GM12878 (cell line): ENCODE data around the gene BMPR1B. TPM values are rescaled to one million over a fixed set of nuclear protein-coding genes. Genes with fewer than 3 reads are reported as not detected.

Experiments
- ATAC-seq: fragments of 200-7000 bp; cut with Tn5 transposase; 3 replicates; pipeline ENCODE4 v1.9.1; 2020; ENCODE audit warnings: mild to moderate bottlenecking, moderate library complexity
- BruUV-seq: library from RNA; stranded (reverse); fragments of 400-500 nt; replicated peaks from 2 replicates; lab custom pipeline; 2021; lab: Mats Ljungman, UMichigan
- CTCF ChIA-PET: fragments of 300-600 bp; sonication (Branson Sonifier 250); formaldehyde crosslinking; extraction: SDS; loops from one replicate; lab custom pipeline; 2021; ENCODE audit warnings: inconsistent platforms; lab: Yijun Ruan, JAX
- POLR2A ChIA-PET: fragments of 350-600 bp; formaldehyde crosslinking; extraction: SDS; loops from one replicate; lab custom pipeline; 2021; ENCODE audit warnings: inconsistent platforms; lab: Charles Lee
- RAD21 ChIA-PET: fragments of 300-600 bp; sonication (Branson Sonifier 250); formaldehyde crosslinking; loops from one replicate; lab custom pipeline; 2023; ENCODE audit warnings: antibody characterized with exemption; ENCODE audit not compliant: unreplicated experiment; lab: Charles Lee
- SMC1A ChIA-PET: fragments of 300-600 bp; sonication (Branson Sonifier 250); formaldehyde crosslinking; loops from one replicate; lab custom pipeline; 2023; ENCODE audit not compliant: unreplicated experiment, uncharacterized antibody; lab: Charles Lee
- DNase-seq: peaks from one replicate; pipeline ENCODE4 v3.0.0-alpha.2; 2011; ENCODE audit warnings: low read depth, low spot score
- FAIRE-seq: peaks from 3 replicates; lab custom pipeline; 2011; peaks lifted over from hg19 to GRCh38; lab: Jason Lieb, UNC
- H2AFZ ChIP-seq: 2 replicates; pipeline ENCODE4 v1.6.0; 2011; ENCODE audit warnings: low read depth, low read length, control low read depth; ENCODE audit not compliant: control insufficient read depth
- H3K27ac ChIP-seq: 2 replicates; pipeline ENCODE4 v1.5.1; 2011; ENCODE audit warnings: control low read depth; ENCODE audit not compliant: control insufficient read depth, insufficient read depth
- H3K27me3 ChIP-seq, 2 experiments: replicated peaks in 1 of 2; 2 replicates each; pipeline versions ENCODE4 v1.6.0 to v1.6.1; 2011; ENCODE audit warnings: low read length in 1 of 2; ENCODE audit not compliant: control insufficient read depth in 2 of 2, insufficient read depth in 2 of 2
- H3K36me3 ChIP-seq, 2 experiments: 2 replicates each; pipeline ENCODE4 v1.5.1; 2011; ENCODE audit warnings: low read length in 1 of 2; ENCODE audit not compliant: control insufficient read depth in 2 of 2, insufficient read depth in 2 of 2
- H3K4me1 ChIP-seq: 2 replicates; pipeline ENCODE4 v1.6.1; 2011; ENCODE audit warnings: mild to moderate bottlenecking, low read length, moderate library complexity, mixed read lengths; ENCODE audit not compliant: control insufficient read depth, insufficient read depth
- H3K4me2 ChIP-seq: 2 replicates; pipeline ENCODE4 v1.6.0; 2011; ENCODE audit warnings: control low read depth; ENCODE audit not compliant: control insufficient read depth, insufficient read depth
- H3K4me3 ChIP-seq: fragments of 200-600 bp; sonication (generic); 2 replicates; pipeline ENCODE4 v1.5.1; 2016
- H3K79me2 ChIP-seq: 2 replicates; pipeline ENCODE4 v1.6.0; 2011; ENCODE audit warnings: low read length; ENCODE audit not compliant: control insufficient read depth, insufficient read depth
- H3K9ac ChIP-seq: 2 replicates; pipeline ENCODE4 v1.8.0; 2011; ENCODE audit warnings: low read length, control low read depth, mixed read lengths; ENCODE audit not compliant: control insufficient read depth, insufficient read depth
- H3K9me3 ChIP-seq: replicated peaks from 3 replicates; pipeline ENCODE4 v1.5.1; 2011; ENCODE audit warnings: mild to moderate bottlenecking, low read length; ENCODE audit not compliant: control insufficient read depth, insufficient read depth
- H4K20me1 ChIP-seq: 2 replicates; pipeline ENCODE4 v1.6.0; 2011; ENCODE audit not compliant: control insufficient read depth, insufficient read depth
- MEF2A ChIP-seq: IDR thresholded peaks from 2 replicates; pipeline ENCODE4 v1.6.1; 2011; ENCODE audit warnings: low read depth, mild to moderate bottlenecking, low read length, moderate library complexity; ENCODE audit not compliant: insufficient read depth
- PBX3 ChIP-seq: IDR thresholded peaks from 2 replicates; pipeline ENCODE4 v1.6.1; 2011; ENCODE audit warnings: mild to moderate bottlenecking, low read depth, low read length, moderate library complexity; ENCODE audit not compliant: insufficient replicate concordance
- POU2F2 ChIP-seq: IDR thresholded peaks from 3 replicates; pipeline ENCODE4 v1.6.1; 2011; ENCODE audit warnings: low read depth, mild to moderate bottlenecking, low read length, borderline replicate concordance
- RCOR1 ChIP-seq: conservative IDR thresholded peaks from 2 replicates; pipeline ENCODE4 v1.6.1; 2012; ENCODE audit warnings: low read depth, low read length, improper control_type of control experiment
- SMAD5 ChIP-seq: IDR thresholded peaks from 2 replicates; pipeline ENCODE4 v1.6.1; 2016; ENCODE audit warnings: antibody characterized with exemption, low read depth
- WGBS: methylation state at CpG from one replicate; pipeline ENCODE4 v1.1.6; 2016; ENCODE audit warnings: low lambda C conversion rate; ENCODE audit not compliant: insufficient replicate concordance, insufficient coverage; ENCODE audit errors: missing lambda C conversion rate; 5-methylcytosine and 5-hydroxymethylcytosine counted together
- in situ Hi-C: fragments of 300-500 bp; cut with MboI; formaldehyde crosslinking; loops from 9 replicates; pipeline ENCODE4 v1.14.3; 2018; ENCODE audit warnings: mixed read lengths
- intact Hi-C: fragments of 100-400 bp; cut with micrococcal nuclease; formaldehyde crosslinking; loops from one replicate; pipeline ENCODE4 v1.14.2; 2022; ENCODE audit not compliant: unreplicated experiment
- polyA plus RNA-seq, 11 experiments: library from polyadenylated mRNA; depleted of rRNA in 4 of 11; unstranded in 6 of 11; stranded (reverse) in 5 of 11; fragments of >200 nt; fragmentation: Nextera tagmentation in 4 of 11; fragmentation: Illumina TruSeq in 1 of 11; extraction: Ambion mirVana in 4 of 11; extraction: Trizol in 1 of 11; gene quantifications; 1 replicate in 1 of 11; 2 replicates in 10 of 11; pipeline versions ENCODE4 v1.2.1 to v1.2.3, GENCODE V29; 2011 to 2016; ENCODE audit warnings: inconsistent platforms in 2 of 11, missing spikeins in 2 of 11, low read depth in 1 of 11
- total RNA-seq, 4 experiments: library from RNA; depleted of rRNA in 3 of 4; stranded (reverse); fragments of >200 nt in 3 of 4; fragmentation: Illumina TruSeq in 1 of 4; extraction: Trizol in 1 of 4; gene quantifications; 2 replicates each; pipeline versions ENCODE4 v1.2.1 to v1.2.3, GENCODE V29; 2013 to 2021

BMPR1B gene
- total and polyA plus RNA-seq, 10 of the 15 experiments (the other 5 are each of a cell fraction or from before 2014, with no cell fraction given): not detected

GRCh38 chr4:95080969-95081368 is 323.2 kb downstream of the BMPR1B start (continued):
- TF ChIP-seq PBX3 (no peak), POU2F2 (no peak)

GRCh38 chr4:95084584-95084983 is 326.8 kb downstream of the BMPR1B start:
- RAD21 ChIA-PET: no interaction called here
- SMC1A ChIA-PET: no interaction called here
- in situ Hi-C loops: no loop called here
- POLR2A ChIA-PET: no interaction called here
- DNase-seq (no peak), FAIRE-seq (no peak), ATAC-seq (no peak)
- TF ChIP-seq MEF2A (no peak), RCOR1 (no peak), SMAD5 (no peak)
- 52% methylated on average over 3 of the region's 3 CpGs for WGBS
- Histone ChIP-seq H3K4me2 (no peak overlapping the region), H3K4me3 (no peak overlapping the region), H3K79me2 (no peaks in the 10 kb centered on the region), H4K20me1 (no peaks in the 10 kb centered on the region), H2AFZ (no peak overlapping the region), H3K27ac (no peak overlapping the region), H3K4me1 (no peaks in the 10 kb centered on the region), H3K9me3 (no peaks in the 10 kb centered on the region), H3K36me3 (no peaks in the 10 kb centered on the region), H3K9ac (no peak overlapping the region), H3K27me3 (no peaks in the 10 kb centered on the region)
- intact Hi-C loops: no loop called here
- BruUV-seq: no TSS peak
- CTCF ChIA-PET: no interaction called here
